H9 (cell line): Measurements from ENCODE around the gene DGLUCY. TPM values are rescaled to one million over a fixed set of nuclear protein-coding genes. Genes with fewer than 3 reads are reported as not detected.

Experiments used
- DNase-seq: peaks from one replicate; pipeline ENCODE4 v3.0.0-alpha.2; 2017
- H2AFZ ChIP-seq: one replicate; pipeline ENCODE4 v1.6.1; 2013; ENCODE audit warnings: mild to moderate bottlenecking, low read length, control low read depth, moderate library complexity
- H2AK5ac ChIP-seq: 2 replicates; pipeline ENCODE4 v1.6.1; 2013; ENCODE audit warnings: low read length, control low read depth, mixed read lengths; ENCODE audit not compliant: insufficient read length
- H2BK120ac ChIP-seq: one replicate; pipeline ENCODE4 v1.6.1; 2013; ENCODE audit warnings: low read depth, mild to moderate bottlenecking, low read length, control low read depth, inconsistent platforms; ENCODE audit not compliant: poor library complexity, severe bottlenecking
- H2BK12ac ChIP-seq: 2 replicates; pipeline ENCODE4 v1.6.1; 2013; ENCODE audit warnings: low read length, control low read depth, mixed read lengths, low read depth; ENCODE audit not compliant: insufficient read length
- H2BK15ac ChIP-seq: 2 replicates; pipeline ENCODE4 v1.6.1; 2013; ENCODE audit warnings: low read depth, low read length, control low read depth
- H2BK20ac ChIP-seq: one replicate; pipeline ENCODE4 v1.6.1; 2013; ENCODE audit warnings: low read depth, mild to moderate bottlenecking, low read length, control low read depth, inconsistent platforms; ENCODE audit not compliant: poor library complexity, severe bottlenecking
- H2BK5ac ChIP-seq: 2 replicates; pipeline ENCODE4 v1.6.1; 2013; ENCODE audit warnings: low read length, control low read depth, mixed read lengths; ENCODE audit not compliant: insufficient read length
- H3K14ac ChIP-seq: 2 replicates; pipeline ENCODE4 v1.6.1; 2013; ENCODE audit warnings: low read length, control low read depth; ENCODE audit not compliant: insufficient read depth
- H3K18ac ChIP-seq: 2 replicates; pipeline ENCODE4 v1.6.1; 2013; ENCODE audit warnings: low read depth, mild to moderate bottlenecking, mixed read lengths, low read length, control low read depth; ENCODE audit not compliant: insufficient read length
- H3K23ac ChIP-seq: 2 replicates; pipeline ENCODE4 v1.6.1; 2013; ENCODE audit warnings: low read length, control low read depth, mixed read lengths, low read depth; ENCODE audit not compliant: insufficient read length
- H3K23me2 ChIP-seq: 2 replicates; pipeline ENCODE4 v1.6.1; 2013; ENCODE audit warnings: low read depth, mild to moderate bottlenecking, mixed read lengths, low read length, control low read depth; ENCODE audit not compliant: insufficient read length, poor library complexity, severe bottlenecking
- H3K27ac ChIP-seq: 2 replicates; pipeline ENCODE4 v1.5.1; 2013; ENCODE audit warnings: low read length, control low read depth, mixed read lengths, low read depth; ENCODE audit not compliant: insufficient read length
- H3K27me3 ChIP-seq: 2 replicates; pipeline ENCODE4 v1.6.1; 2013; ENCODE audit warnings: low read length, control low read depth, inconsistent platforms; ENCODE audit not compliant: insufficient read depth
- H3K4ac ChIP-seq: 2 replicates; pipeline ENCODE4 v1.6.1; 2013; ENCODE audit warnings: low read depth, mild to moderate bottlenecking, control low read depth, inconsistent platforms, low read length, moderate library complexity
- H3K4me1 ChIP-seq: 2 replicates; pipeline ENCODE4 v1.6.1; 2013; ENCODE audit warnings: low read length, control low read depth, inconsistent platforms; ENCODE audit not compliant: insufficient read depth
- H3K4me2 ChIP-seq: 2 replicates; pipeline ENCODE4 v1.6.1; 2013; ENCODE audit warnings: low read length, control low read depth, mixed read lengths; ENCODE audit not compliant: insufficient read length, insufficient read depth
- H3K56ac ChIP-seq: 2 replicates; pipeline ENCODE4 v1.6.1; 2013; ENCODE audit warnings: low read depth, mild to moderate bottlenecking, mixed read lengths, low read length, control low read depth; ENCODE audit not compliant: insufficient read length
- H3K79me1 ChIP-seq: 2 replicates; pipeline ENCODE4 v1.6.1; 2013; ENCODE audit warnings: low read depth, mild to moderate bottlenecking, moderate library complexity, low read length, control low read depth, inconsistent platforms; ENCODE audit not compliant: insufficient read depth, poor library complexity, severe bottlenecking
- H3K79me2 ChIP-seq: 2 replicates; pipeline ENCODE4 v1.6.1; 2013; ENCODE audit warnings: low read length, control low read depth, inconsistent platforms; ENCODE audit not compliant: insufficient read depth
- H3K9ac ChIP-seq: 2 replicates; pipeline ENCODE4 v1.6.1; 2013; ENCODE audit warnings: low read length, control low read depth, mixed read lengths; ENCODE audit not compliant: insufficient read length; ENCODE audit errors: extremely low read depth
- H3K9me3 ChIP-seq: one replicate; pipeline ENCODE4 v1.6.1; 2013; ENCODE audit warnings: low read depth, low read length, inconsistent platforms; ENCODE audit not compliant: control insufficient read depth
- H3T11ph ChIP-seq: one replicate; pipeline ENCODE4 v1.6.1; 2013; ENCODE audit warnings: mild to moderate bottlenecking, low read length, control low read depth, inconsistent platforms
- H4K20me1 ChIP-seq: one replicate; pipeline ENCODE4 v1.6.1; 2013; ENCODE audit not compliant: control insufficient read depth, insufficient read length, insufficient read depth
- H4K5ac ChIP-seq: 2 replicates; pipeline ENCODE4 v1.6.1; 2013; ENCODE audit warnings: low read depth, mild to moderate bottlenecking, mixed read lengths, low read length, control low read depth; ENCODE audit not compliant: insufficient read length
- H4K8ac ChIP-seq: replicated peaks from 2 replicates; pipeline ENCODE4 v1.6.1; 2013; ENCODE audit warnings: low read length, control low read depth, mixed read lengths, low read depth; ENCODE audit not compliant: insufficient read length
- H4K91ac ChIP-seq: 2 replicates; pipeline ENCODE4 v1.6.1; 2013; ENCODE audit warnings: low read depth, mild to moderate bottlenecking, moderate library complexity, mixed read lengths, low read length, control low read depth; ENCODE audit not compliant: insufficient read length
- H3K27ac Mint-ChIP-seq, 3 experiments: 2 replicates in 2 of 3; 3 replicates in 1 of 3; pipeline ENCODE4 v1.8.0; 2020 to 2021; ENCODE audit warnings: mixed read lengths in 3 of 3, mild to moderate bottlenecking in 1 of 3, moderate library complexity in 1 of 3
- H3K27me3 Mint-ChIP-seq: 2 replicates; pipeline ENCODE4 v1.8.0; 2021; ENCODE audit warnings: low read depth, mild to moderate bottlenecking, moderate library complexity, mixed read lengths
- H3K36me3 Mint-ChIP-seq, 3 experiments: 2 replicates in 2 of 3; 3 replicates in 1 of 3; pipeline ENCODE4 v1.8.0; 2020 to 2021; ENCODE audit warnings: low read depth in 3 of 3, mixed read lengths in 3 of 3; ENCODE audit not compliant: insufficient read depth in 1 of 3
- H3K4me1 Mint-ChIP-seq, 2 experiments: 2 replicates each; pipeline ENCODE4 v1.8.0; 2020; ENCODE audit warnings: mixed read lengths in 2 of 2
- H3K4me3 Mint-ChIP-seq, 2 experiments: 2 replicates in 1 of 2; 3 replicates in 1 of 2; pipeline ENCODE4 v1.8.0; 2020 to 2021; ENCODE audit warnings: mild to moderate bottlenecking in 2 of 2, mixed read lengths in 2 of 2, moderate library complexity in 1 of 2
- H3K9me3 Mint-ChIP-seq, 2 experiments: 2 replicates in 1 of 2; 3 replicates in 1 of 2; pipeline ENCODE4 v1.8.0; 2020; ENCODE audit warnings: mild to moderate bottlenecking in 2 of 2, mixed read lengths in 2 of 2, moderate library complexity in 1 of 2
- CTCF ChIP-seq: fragments of 200-600 bp; sonication (generic); conservative IDR thresholded peaks from 3 replicates; pipeline ENCODE4 v1.8.0; 2021; ENCODE audit warnings: antibody characterized with exemption, mild to moderate bottlenecking
- WGBS: extraction: QIAGEN DNeasy Blood & Tissue Kit; methylation state at CpG from one replicate; pipeline ENCODE4 v1.1.7; 2013; ENCODE audit warnings: missing lambda C conversion rate, low lambda C conversion rate, mixed read lengths; ENCODE audit not compliant: insufficient read length; ENCODE audit errors: extremely low coverage; 5-methylcytosine and 5-hydroxymethylcytosine counted together
- total RNA-seq: library from RNA; stranded (reverse); gene quantifications from 2 replicates; pipeline ENCODE4 v1.2.1, GENCODE V29; 2021

Gene DGLUCY
- total RNA-seq, 1 experiment from 2014 or later, result 29.6 TPM

DNA sequence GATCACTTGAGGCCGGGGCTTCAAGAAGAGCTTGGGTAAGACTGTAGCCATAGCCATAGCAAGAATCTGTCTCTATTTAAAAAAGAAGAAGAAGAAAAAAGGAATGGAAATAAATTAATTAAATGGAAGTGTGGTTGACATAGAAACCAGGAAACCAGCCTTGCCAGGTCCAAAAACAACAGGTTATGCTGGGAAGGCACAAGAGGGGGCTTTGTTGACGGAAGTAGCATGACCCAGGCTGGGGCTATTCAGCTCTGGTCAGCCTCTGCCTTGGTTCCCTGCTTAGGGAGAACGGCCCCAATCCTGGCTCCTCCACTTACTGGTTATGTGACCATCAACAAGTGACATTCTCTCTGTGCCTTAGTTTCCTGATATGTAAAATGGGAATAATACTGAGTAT lies 145.0 kb downstream of the DGLUCY start:
- no peak overlapping the region for H3K9ac ChIP-seq
- Mint-ChIP-seq H3K9me3 (peaks cover 2 to 5% of the 10 kb centered on the region in 2 experiments; a peak in 2 of 5 replicates), H3K4me1 (peaks cover 22 to 24% of the 10 kb centered on the region in 2 experiments), H3K36me3 (no peaks in the 10 kb centered on the region; a peak in 2 of 7 replicates), H3K4me3 (no peak overlapping the region), H3K27me3 (peaks cover 44% of the 10 kb centered on the region), H3K27ac (no peak overlapping the region)
- H3T11ph ChIP-seq, result no peak overlapping the region
- no peak overlapping the region for H2BK12ac ChIP-seq
- no peak overlapping the region for H4K91ac ChIP-seq
- H3K79me1 ChIP-seq, result no peaks in the 10 kb centered on the region
- H3K14ac ChIP-seq, result no peak overlapping the region
- DNase-seq, result no peak
- no peaks in the 10 kb centered on the region for H3K4me1 ChIP-seq
- H2BK15ac ChIP-seq, result no peak overlapping the region
- no peaks in the 10 kb centered on the region; the same call in 1 of the 2 replicates for H3K27me3 ChIP-seq
- H2AFZ ChIP-seq, result no peak overlapping the region
- H3K23me2 ChIP-seq, result no peaks in the 10 kb centered on the region
- H4K5ac ChIP-seq, result no peak overlapping the region
- H2BK120ac ChIP-seq, result no peak overlapping the region
- no peak overlapping the region for H2AK5ac ChIP-seq
- H3K79me2 ChIP-seq, result no peaks in the 10 kb centered on the region
- H2BK5ac ChIP-seq, result no peak overlapping the region
- no CpG with 5 or more reads among the region's 3 CpGs for WGBS
- no peak overlapping the region for H3K4me2 ChIP-seq
- no peak overlapping the region for H3K56ac ChIP-seq
- H3K18ac ChIP-seq, result no peak overlapping the region
- H3K27ac ChIP-seq, result no peak overlapping the region
- H2BK20ac ChIP-seq, result no peak overlapping the region
- no peaks in the 10 kb centered on the region for H4K20me1 ChIP-seq
- H4K8ac ChIP-seq, result no peak overlapping the region
- no peak overlapping the region for H3K23ac ChIP-seq
- TF ChIP-seq CTCF, result no peak
- no peaks in the 10 kb centered on the region for H3K9me3 ChIP-seq
- H3K4ac ChIP-seq, result no peak overlapping the region
